Measurements from ENCODE around the gene MID1IP1.

GRCh38 chrX:38811515-38812243, 10.4 kb downstream of the MID1IP1 start:
- TF ChIP-seq FIP1L1 (IDR thresholded peaks at IDR 0.05; ENCODE audit: borderline replicate concordance, insufficient read depth, low read depth, low read length) (no peak), ARID5B (CRISPR knock-in tag; IDR thresholded peaks at IDR 0.05) (no peak), ZZZ3 (CRISPR knock-in tag; IDR thresholded peaks at IDR 0.05; ENCODE audit: borderline replicate concordance) (no peak), POLR2AphosphoS5 (IDR thresholded peaks at IDR 0.05; ENCODE audit: low read depth, low read length) (no peak), REST (IDR thresholded peaks at IDR 0.05; ENCODE audit: borderline replicate concordance in 1 of 2, low read depth in 1 of 2, low read length in 2 of 2) (no peak), EP300 (IDR thresholded peaks at IDR 0.05; ENCODE audit: low read depth in 2 of 2, low read length in 2 of 2) (no peak), EP300 (CRISPR knock-in tag; IDR thresholded peaks at IDR 0.05; ENCODE audit: borderline replicate concordance) (no peak), TOE1 (CRISPR knock-in tag; IDR thresholded peaks at IDR 0.05) (no peak)
